ENCODE measurements around the gene TJP1. TPM values are rescaled to one million over a fixed set of nuclear protein-coding genes. Genes with fewer than 3 reads are reported as not detected.
"Not testable (repeated sequence)": the region's sequence is repeated elsewhere in the genome, so short reads cannot be mapped to it uniquely, and the experiment has no call there.

The TJP1 gene
- total and polyA plus RNA-seq, 2 donors (not counting 1 experiment from before 2014, with no cell fraction given) = 0.10 TPM; not detected in 1

DNA sequence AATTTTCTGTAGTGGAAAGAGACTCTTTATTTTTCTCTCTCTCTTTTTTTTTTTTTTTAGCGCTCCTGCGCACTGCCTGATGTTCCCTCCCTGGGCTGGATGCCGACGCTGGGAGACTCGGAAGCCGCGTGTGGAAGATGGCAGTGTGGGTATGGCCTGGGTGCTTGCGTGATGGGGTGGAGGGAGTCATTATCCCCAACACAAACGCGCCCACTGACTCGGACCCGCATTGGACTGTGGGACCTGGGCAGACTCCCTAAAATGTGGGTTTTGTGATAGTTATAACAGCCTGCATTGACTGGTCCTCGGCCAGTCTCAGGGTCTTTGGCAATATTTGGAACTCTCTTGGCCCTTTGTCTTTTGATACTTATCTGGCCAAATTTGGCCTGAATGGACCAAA lies 157.9 kb downstream of the TJP1 start:
- 97% methylated on average over 7 of the region's 13 CpGs for WGBS (ENCODE audit: insufficient coverage)
- H3K27me3 ChIP-seq (replicated peaks in 1 of 4; ENCODE audit: control extremely low read depth in 1 of 4, control insufficient read depth in 3 of 4, insufficient read depth in 4 of 4, low read length in 3 of 4) = no peaks in the 10 kb centered on the region
- Mint-ChIP-seq H3K27me3 (no peaks in the 10 kb centered on the region), H3K9me3 (ENCODE audit: insufficient read depth) (peaks cover 2% of the 10 kb centered on the region), H3K27ac (no peak overlapping the region), H3K4me3 (no peak overlapping the region), H3K4me1 (no peaks in the 10 kb centered on the region)
- no peaks in the 10 kb centered on the region for H4K20me1 ChIP-seq (ENCODE audit: control insufficient read depth, insufficient read depth, low read length, poor library complexity, severe bottlenecking)
- no peak overlapping the region for H3K27ac ChIP-seq (ENCODE audit: low read length in 2 of 2)
- no peak overlapping the region for H3K9ac ChIP-seq (ENCODE audit: low read length)
- ChIA-PET POLR2A (no interaction called here), CTCF (interaction anchor here (0.6 kb wide), 1 partner anchor 270 kb away, joined by 3 read pairs; no protein-coding TSS in a partner anchor)
- no peak overlapping the region for H3K4me3 ChIP-seq (ENCODE audit: control extremely low read depth in 1 of 5, extremely low read depth in 1 of 5, insufficient read depth in 1 of 5, low read depth in 2 of 5, low read length in 4 of 5)
- intact Hi-C loops (cut with micrococcal nuclease) = no loop called here
- DNase-seq (no peak), ATAC-seq (ENCODE audit: low read depth) (no peak)
- TF ChIP-seq EZH2 (IDR thresholded peaks at IDR 0.05; ENCODE audit: borderline replicate concordance, insufficient read depth, low read depth, low read length, poor library complexity, severe bottlenecking) = no peak
- TF ChIP-seq, protein P1, sequence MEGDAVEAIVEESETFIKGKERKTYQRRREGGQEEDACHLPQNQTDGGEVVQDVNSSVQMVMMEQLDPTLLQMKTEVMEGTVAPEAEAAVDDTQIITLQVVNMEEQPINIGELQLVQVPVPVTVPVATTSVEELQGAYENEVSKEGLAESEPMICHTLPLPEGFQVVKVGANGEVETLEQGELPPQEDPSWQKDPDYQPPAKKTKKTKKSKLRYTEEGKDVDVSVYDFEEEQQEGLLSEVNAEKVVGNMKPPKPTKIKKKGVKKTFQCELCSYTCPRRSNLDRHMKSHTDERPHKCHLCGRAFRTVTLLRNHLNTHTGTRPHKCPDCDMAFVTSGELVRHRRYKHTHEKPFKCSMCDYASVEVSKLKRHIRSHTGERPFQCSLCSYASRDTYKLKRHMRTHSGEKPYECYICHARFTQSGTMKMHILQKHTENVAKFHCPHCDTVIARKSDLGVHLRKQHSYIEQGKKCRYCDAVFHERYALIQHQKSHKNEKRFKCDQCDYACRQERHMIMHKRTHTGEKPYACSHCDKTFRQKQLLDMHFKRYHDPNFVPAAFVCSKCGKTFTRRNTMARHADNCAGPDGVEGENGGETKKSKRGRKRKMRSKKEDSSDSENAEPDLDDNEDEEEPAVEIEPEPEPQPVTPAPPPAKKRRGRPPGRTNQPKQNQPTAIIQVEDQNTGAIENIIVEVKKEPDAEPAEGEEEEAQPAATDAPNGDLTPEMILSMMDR (IDR thresholded peaks at IDR 0.05) = no peak
- H3K4me1 ChIP-seq (ENCODE audit: control insufficient read depth in 2 of 2, insufficient read depth in 2 of 2, low read length in 2 of 2) = no peaks in the 10 kb centered on the region
- H3K36me3 ChIP-seq (replicated peaks in 1 of 2; ENCODE audit: control extremely low read depth in 1 of 2, control insufficient read depth in 1 of 2, extremely low read depth in 1 of 2, insufficient read depth in 2 of 2, low read length in 1 of 2) = no peaks in the 10 kb centered on the region
- H3K9me3 ChIP-seq (ENCODE audit: control extremely low read depth in 1 of 3, control insufficient read depth in 2 of 3, insufficient read depth in 1 of 3, low read length in 2 of 3) = peaks cover 0 to under 1% (median 0%) of the 10 kb centered on the region in 3 donors
- H3K4me2 ChIP-seq (replicated peaks; ENCODE audit: low read depth, low read length, poor library complexity, severe bottlenecking) = no peak overlapping the region
- no peaks in the 10 kb centered on the region for H3K79me2 ChIP-seq (ENCODE audit: control insufficient read depth, insufficient read depth, low read length)
- no peak overlapping the region for H2AFZ ChIP-seq (ENCODE audit: insufficient read depth, low read depth, low read length, poor library complexity, severe bottlenecking)

DNA sequence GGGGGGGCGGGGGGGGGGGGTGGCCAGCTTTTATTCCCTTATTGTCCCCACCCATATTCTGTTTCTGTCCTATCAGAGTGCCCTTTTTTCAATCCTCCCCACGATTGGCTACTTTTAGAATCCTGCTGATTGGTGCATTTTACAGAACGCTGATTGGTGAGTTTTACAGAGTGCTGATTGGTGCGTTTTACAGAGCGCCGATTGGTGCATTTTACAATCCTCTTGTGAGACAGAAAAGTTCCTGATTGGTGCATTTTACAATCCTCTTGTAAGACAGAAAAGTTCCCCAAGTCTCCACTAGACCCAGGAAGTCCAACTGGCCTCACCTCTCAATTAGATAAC lies 164.8 kb downstream of the TJP1 start:
- intact Hi-C loops (cut with micrococcal nuclease); H3K9ac ChIP-seq (ENCODE audit: low read length); H3K27ac ChIP-seq (ENCODE audit: low read length in 2 of 2); H3K4me3 Mint-ChIP-seq; H3K4me3 ChIP-seq (ENCODE audit: control extremely low read depth in 1 of 5, extremely low read depth in 1 of 5, insufficient read depth in 1 of 5, low read depth in 2 of 5, low read length in 4 of 5); H3K79me2 ChIP-seq (ENCODE audit: control insufficient read depth, insufficient read depth, low read length); ATAC-seq (ENCODE audit: low read depth); H3K4me2 ChIP-seq (replicated peaks; ENCODE audit: low read depth, low read length, poor library complexity, severe bottlenecking); H4K20me1 ChIP-seq (ENCODE audit: control insufficient read depth, insufficient read depth, low read length, poor library complexity, severe bottlenecking); H3K27ac Mint-ChIP-seq; DNase-seq; H3K27me3 ChIP-seq (replicated peaks in 1 of 4; ENCODE audit: control extremely low read depth in 1 of 4, control insufficient read depth in 3 of 4, insufficient read depth in 4 of 4, low read length in 3 of 4); POLR2A ChIA-PET; H3K27me3 Mint-ChIP-seq; H3K4me1 ChIP-seq (ENCODE audit: control insufficient read depth in 2 of 2, insufficient read depth in 2 of 2, low read length in 2 of 2); H3K4me1 Mint-ChIP-seq; H3K36me3 ChIP-seq (replicated peaks in 1 of 2; ENCODE audit: control extremely low read depth in 1 of 2, control insufficient read depth in 1 of 2, extremely low read depth in 1 of 2, insufficient read depth in 2 of 2, low read length in 1 of 2); H2AFZ ChIP-seq (ENCODE audit: insufficient read depth, low read depth, low read length, poor library complexity, severe bottlenecking); CTCF ChIA-PET: not testable (repeated sequence)
- 100% methylated on average over 4 of the region's 6 CpGs for WGBS (ENCODE audit: insufficient coverage)
- peaks cover 11% of the 10 kb centered on the region for H3K9me3 Mint-ChIP-seq (ENCODE audit: insufficient read depth)
- peaks cover 0 to 12% (median 0%) of the 10 kb centered on the region in 3 donors for H3K9me3 ChIP-seq (ENCODE audit: control extremely low read depth in 1 of 3, control insufficient read depth in 2 of 3, insufficient read depth in 1 of 3, low read length in 2 of 3)

Measured in B cell (primary cell).